Neural progenitor cell (in vitro differentiated cells): ENCODE data around the gene OR56A4. TPM values are rescaled to one million over a fixed set of nuclear protein-coding genes. Genes with fewer than 3 reads are reported as not detected.

Source experiments
- DNase-seq: peaks from one replicate; pipeline ENCODE4 v3.0.0-alpha.2; 2016; ENCODE audit warnings: low spot score
- H2AFZ ChIP-seq: fragments of 200-600 bp; sonication (generic); replicated peaks from 2 replicates; pipeline ENCODE4 v1.6.1; 2016; ENCODE audit warnings: antibody characterized with exemption
- H3F3A ChIP-seq: fragments of 200-600 bp; sonication (generic); 2 replicates; pipeline ENCODE4 v1.6.1; 2016; ENCODE audit warnings: antibody characterized with exemption, low read depth
- H3K27ac ChIP-seq: fragments of 200-600 bp; sonication (generic); 2 replicates; pipeline ENCODE4 v1.5.1; 2016; ENCODE audit warnings: mild to moderate bottlenecking
- H3K27me3 ChIP-seq: fragments of 200-600 bp; sonication (generic); 2 replicates; pipeline ENCODE4 v1.6.1; 2016; ENCODE audit warnings: mild to moderate bottlenecking, moderate library complexity
- H3K36me3 ChIP-seq: fragments of 200-600 bp; sonication (generic); 2 replicates; pipeline ENCODE4 v1.5.1; 2016
- H3K4me1 ChIP-seq: fragments of 200-600 bp; sonication (generic); 2 replicates; pipeline ENCODE4 v1.6.1; 2016; ENCODE audit warnings: mixed run types
- H3K4me2 ChIP-seq: fragments of 200-600 bp; sonication (generic); 2 replicates; pipeline ENCODE4 v1.6.1; 2016
- H3K4me3 ChIP-seq: fragments of 200-600 bp; sonication (generic); 2 replicates; pipeline ENCODE4 v1.5.1; 2016
- H3K79me2 ChIP-seq: fragments of 200-600 bp; sonication (generic); 2 replicates; pipeline ENCODE4 v1.6.1; 2016; ENCODE audit warnings: low read depth
- H3K9ac ChIP-seq: fragments of 200-600 bp; sonication (generic); 2 replicates; pipeline ENCODE4 v1.6.1; 2016
- H3K9me3 ChIP-seq: fragments of 200-600 bp; sonication (generic); 2 replicates; pipeline ENCODE4 v1.5.1; 2016; ENCODE audit warnings: low read depth
- H4K20me1 ChIP-seq: fragments of 200-600 bp; sonication (generic); 2 replicates; pipeline ENCODE4 v1.6.1; 2016; ENCODE audit warnings: low read depth
- H3K27ac Mint-ChIP-seq: 3 replicates; pipeline ENCODE4 v1.8.0; 2021; ENCODE audit warnings: mixed read lengths
- H3K27me3 Mint-ChIP-seq: 2 replicates; pipeline ENCODE4 v1.8.0; 2022; ENCODE audit warnings: low read depth, mild to moderate bottlenecking, inconsistent platforms, moderate library complexity, mixed read lengths; ENCODE audit not compliant: insufficient read depth
- H3K36me3 Mint-ChIP-seq: 3 replicates; pipeline ENCODE4 v1.8.0; 2021; ENCODE audit warnings: mixed read lengths
- H3K4me1 Mint-ChIP-seq: 3 replicates; pipeline ENCODE4 v1.8.0; 2021; ENCODE audit warnings: mixed read lengths
- H3K4me3 Mint-ChIP-seq: 3 replicates; pipeline ENCODE4 v1.8.0; 2021; ENCODE audit warnings: mild to moderate bottlenecking, moderate library complexity, mixed read lengths
- H3K9me3 Mint-ChIP-seq: 3 replicates; pipeline ENCODE4 v1.8.0; 2020; ENCODE audit warnings: mixed read lengths
- EZH2 ChIP-seq: fragments of 200-600 bp; sonication (generic); IDR thresholded peaks from 2 replicates; pipeline ENCODE4 v1.6.1; 2017; ENCODE audit warnings: antibody characterized with exemption, mild to moderate bottlenecking, moderate library complexity
- EZH2phosphoT487 ChIP-seq: fragments of 200-600 bp; sonication (generic); IDR thresholded peaks from 2 replicates; pipeline ENCODE4 v1.6.1; 2017; ENCODE audit warnings: antibody characterized with exemption
- total RNA-seq: library from RNA; depleted of rRNA; stranded (reverse); fragments of >200 nt; gene quantifications from 2 replicates; pipeline ENCODE4 v1.2.3, GENCODE V29; 2015; ENCODE audit warnings: low replicate concordance
- TF ChIP-seq, protein P1 (sequence below): fragments of 200-600 bp; sonication (generic); IDR thresholded peaks from 2 replicates; pipeline ENCODE4 v1.5.1; 2017; ENCODE audit warnings: antibody characterized with exemption, mild to moderate bottlenecking

OR56A4 gene
- total RNA-seq, 1 donor from 2014 or later, result 0.30 TPM

DNA sequence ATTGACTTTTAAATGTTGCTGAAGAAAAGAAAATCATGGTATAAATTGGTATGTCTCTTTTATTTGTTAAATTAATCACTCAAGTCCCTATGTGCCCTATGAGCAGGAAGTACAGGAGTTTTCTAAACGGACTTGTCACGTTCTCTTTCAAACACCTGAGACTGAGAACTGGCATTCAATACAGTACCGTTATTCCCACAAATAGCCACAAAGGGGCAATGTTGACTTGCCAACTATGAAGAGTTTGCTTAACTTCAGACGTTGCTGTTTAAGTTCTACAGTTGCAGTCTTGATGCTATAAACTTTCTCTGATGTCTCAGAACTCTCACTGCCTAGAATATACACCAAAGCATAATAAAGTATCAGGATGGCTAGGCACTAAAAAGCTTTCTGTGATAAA is 16.2 kb upstream of the OR56A4 start:
- Histone ChIP-seq H3K4me1 (no peaks in the 10 kb centered on the region), H3K27me3 (no peaks in the 10 kb centered on the region), H2AFZ (no peak overlapping the region), H3K36me3 (no peaks in the 10 kb centered on the region), H3K9ac (no peak overlapping the region), H3K4me3 (no peak overlapping the region), H3K27ac (no peak overlapping the region), H3K79me2 (no peaks in the 10 kb centered on the region), H3K9me3 (no peaks in the 10 kb centered on the region), H3K4me2 (no peak overlapping the region), H4K20me1 (no peaks in the 10 kb centered on the region), H3F3A (no peaks in the 10 kb centered on the region)
- Mint-ChIP-seq H3K9me3 (no peaks in the 10 kb centered on the region), H3K36me3 (no peaks in the 10 kb centered on the region), H3K27ac (no peak overlapping the region), H3K4me3 (no peak overlapping the region), H3K27me3 (peaks cover 7% of the 10 kb centered on the region), H3K4me1 (no peaks in the 10 kb centered on the region)
- TF ChIP-seq, protein P1, sequence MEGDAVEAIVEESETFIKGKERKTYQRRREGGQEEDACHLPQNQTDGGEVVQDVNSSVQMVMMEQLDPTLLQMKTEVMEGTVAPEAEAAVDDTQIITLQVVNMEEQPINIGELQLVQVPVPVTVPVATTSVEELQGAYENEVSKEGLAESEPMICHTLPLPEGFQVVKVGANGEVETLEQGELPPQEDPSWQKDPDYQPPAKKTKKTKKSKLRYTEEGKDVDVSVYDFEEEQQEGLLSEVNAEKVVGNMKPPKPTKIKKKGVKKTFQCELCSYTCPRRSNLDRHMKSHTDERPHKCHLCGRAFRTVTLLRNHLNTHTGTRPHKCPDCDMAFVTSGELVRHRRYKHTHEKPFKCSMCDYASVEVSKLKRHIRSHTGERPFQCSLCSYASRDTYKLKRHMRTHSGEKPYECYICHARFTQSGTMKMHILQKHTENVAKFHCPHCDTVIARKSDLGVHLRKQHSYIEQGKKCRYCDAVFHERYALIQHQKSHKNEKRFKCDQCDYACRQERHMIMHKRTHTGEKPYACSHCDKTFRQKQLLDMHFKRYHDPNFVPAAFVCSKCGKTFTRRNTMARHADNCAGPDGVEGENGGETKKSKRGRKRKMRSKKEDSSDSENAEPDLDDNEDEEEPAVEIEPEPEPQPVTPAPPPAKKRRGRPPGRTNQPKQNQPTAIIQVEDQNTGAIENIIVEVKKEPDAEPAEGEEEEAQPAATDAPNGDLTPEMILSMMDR, result peak; percentile 78
- TF ChIP-seq EZH2phosphoT487, result no peak
- no peak for TF ChIP-seq EZH2
- peak; percentile 76 for DNase-seq

GRCh38 chr11:6013042-6013441 is 6.3 kb upstream of the OR56A4 start:
- no peaks in the 10 kb centered on the region for H3F3A ChIP-seq
- no peaks in the 10 kb centered on the region for H3K27me3 ChIP-seq
- H3K4me1 ChIP-seq, result peaks cover 6% of the 10 kb centered on the region
- H3K9me3 ChIP-seq, result no peaks in the 10 kb centered on the region
- no peaks in the 10 kb centered on the region for H3K36me3 ChIP-seq
- TF ChIP-seq EZH2 (no peak), EZH2phosphoT487 (no peak)
- TF ChIP-seq, protein P1, result no peak
- Mint-ChIP-seq H3K27ac (no peak overlapping the region), H3K27me3 (no peaks in the 10 kb centered on the region), H3K4me1 (no peaks in the 10 kb centered on the region), H3K9me3 (peaks cover 5% of the 10 kb centered on the region), H3K36me3 (no peaks in the 10 kb centered on the region), H3K4me3 (no peak overlapping the region)
- H3K4me3 ChIP-seq, result no peak overlapping the region
- no peak overlapping the region for H2AFZ ChIP-seq
- no peaks in the 10 kb centered on the region for H3K79me2 ChIP-seq
- H3K4me2 ChIP-seq, result no peak overlapping the region
- no peaks in the 10 kb centered on the region for H4K20me1 ChIP-seq
- DNase-seq, result no peak
- no peak overlapping the region for H3K27ac ChIP-seq
- no peak overlapping the region for H3K9ac ChIP-seq

GRCh38 chr11:6012035-6012668 is 5.4 kb upstream of the OR56A4 start:
- no peak overlapping the region for H3K4me3 ChIP-seq

More at GRCh38 chr11:6012035-6012668, 5.4 kb upstream of the OR56A4 start:
- no peak overlapping the region for H3K27ac ChIP-seq
- Mint-ChIP-seq H3K4me3 (no peak overlapping the region), H3K36me3 (no peaks in the 10 kb centered on the region), H3K27me3 (no peaks in the 10 kb centered on the region), H3K9me3 (peaks cover 5% of the 10 kb centered on the region), H3K27ac (no peak overlapping the region), H3K4me1 (no peaks in the 10 kb centered on the region)
- no peaks in the 10 kb centered on the region for H3K9me3 ChIP-seq
- no peak overlapping the region for H3K9ac ChIP-seq
- no peaks in the 10 kb centered on the region for H4K20me1 ChIP-seq
- peaks cover 6% of the 10 kb centered on the region for H3K4me1 ChIP-seq
- H3K27me3 ChIP-seq, result no peaks in the 10 kb centered on the region
- H3K36me3 ChIP-seq, result no peaks in the 10 kb centered on the region
- no peak for TF ChIP-seq EZH2
- TF ChIP-seq EZH2phosphoT487, result no peak
- TF ChIP-seq, protein P1, result no peak
- no peaks in the 10 kb centered on the region for H3K79me2 ChIP-seq
- no peaks in the 10 kb centered on the region for H3F3A ChIP-seq
- no peak for DNase-seq
- no peak overlapping the region for H3K4me2 ChIP-seq
- H2AFZ ChIP-seq, result no peak overlapping the region
